K562 (cell line): ENCODE data around the gene ICAM2. TPM values are rescaled to one million over a fixed set of nuclear protein-coding genes. Genes with fewer than 3 reads are reported as not detected.

Experiments used
- ATAC-seq: fragments of 200-7000 bp; cut with Tn5 transposase; 3 replicates; pipeline ENCODE4 v1.9.1; 2020; ENCODE audit warnings: moderate library complexity
- BruUV-seq: library from RNA; stranded (reverse); fragments of 400-500 nt; replicated peaks from 2 replicates; lab custom pipeline; 2021; lab: Mats Ljungman, UMichigan
- CTCF ChIA-PET: fragments of 300-600 bp; formaldehyde crosslinking; extraction: SDS; loops from one replicate; lab custom pipeline; 2021; ENCODE audit warnings: low intra/inter-chr PET ratio; lab: Yijun Ruan, JAX
- POLR2A ChIA-PET: fragments of 300-600, 350-650 bp; sonication (Branson Sonifier 250); formaldehyde crosslinking; extraction: SDS; loops from one replicate; lab custom pipeline; 2021; ENCODE audit warnings: antibody characterized with exemption, inconsistent platforms; lab: Yijun Ruan, JAX
- DNase-seq, 4 experiments: peaks; one replicate each; pipeline versions ENCODE4 v3.0.0 to v3.0.0-alpha.2; 2011 to 2018; ENCODE audit warnings: low spot score in 3 of 4, mixed read lengths in 3 of 4; ENCODE audit errors: extremely low read depth in 1 of 4
- FAIRE-seq: peaks from 2 replicates; lab custom pipeline; 2011; peaks lifted over from hg19 to GRCh38; lab: Jason Lieb, UNC
- H2AFZ ChIP-seq: 2 replicates; pipeline ENCODE4 v1.6.0; 2011; ENCODE audit warnings: low read depth, low read length, control low read depth, inconsistent platforms
- H3K27ac ChIP-seq: fragments of 200-600 bp; 3 replicates; pipeline ENCODE4 v1.8.0; 2011; ENCODE audit warnings: low read depth, mild to moderate bottlenecking, control low read depth, inconsistent platforms, low read length, moderate library complexity, mixed read lengths; ENCODE audit errors: extremely low read depth
- H3K27me3 ChIP-seq, 2 experiments: fragments of 300-600 bp in 1 of 2; 2 replicates in 1 of 2; 3 replicates in 1 of 2; pipeline versions ENCODE4 v1.6.0 to v1.8.0; 2011; ENCODE audit warnings: inconsistent platforms in 2 of 2, low read length in 2 of 2, mild to moderate bottlenecking in 1 of 2, mixed read lengths in 1 of 2, moderate library complexity in 1 of 2; ENCODE audit not compliant: control insufficient read depth in 2 of 2, insufficient read depth in 2 of 2
- H3K36me3 ChIP-seq: fragments of 300-600 bp; 3 replicates; pipeline ENCODE4 v1.8.0; 2011; ENCODE audit warnings: mild to moderate bottlenecking, low read length, inconsistent platforms; ENCODE audit not compliant: control insufficient read depth, insufficient read depth
- H3K4me1 ChIP-seq, 2 experiments: fragments of 200-600 bp in 1 of 2; replicated peaks in 1 of 2; 2 replicates in 1 of 2; 3 replicates in 1 of 2; pipeline versions ENCODE4 v1.5.1 to v1.8.0; 2011; ENCODE audit warnings: inconsistent platforms in 2 of 2, low read length in 2 of 2, mild to moderate bottlenecking in 1 of 2, mixed read lengths in 1 of 2, moderate library complexity in 1 of 2; ENCODE audit not compliant: control insufficient read depth in 2 of 2, insufficient read depth in 2 of 2
- H3K4me2 ChIP-seq: 2 replicates; pipeline ENCODE4 v1.6.1; 2011; ENCODE audit warnings: low read length, control low read depth, inconsistent platforms, mixed read lengths; ENCODE audit not compliant: insufficient read depth
- H3K4me3 ChIP-seq: fragments of 200-600 bp; sonication (generic), shearing (Covaris generic); 2 replicates; pipeline ENCODE4 v1.5.1; 2016; ENCODE audit warnings: control low read depth, inconsistent platforms
- H3K79me2 ChIP-seq: fragments of 200-600 bp; 3 replicates; pipeline ENCODE4 v1.8.0; 2011; ENCODE audit warnings: low read length, inconsistent platforms; ENCODE audit not compliant: control insufficient read depth, insufficient read depth
- H3K9ac ChIP-seq, 2 experiments: 2 replicates each; pipeline versions ENCODE4 v1.6.0 to v1.6.1; 2011; ENCODE audit warnings: low read depth in 2 of 2, low read length in 2 of 2, control low read depth in 1 of 2, inconsistent platforms in 1 of 2, mild to moderate bottlenecking in 1 of 2, mixed read lengths in 1 of 2; ENCODE audit not compliant: insufficient read depth in 1 of 2
- H3K9me1 ChIP-seq: one replicate; pipeline ENCODE4 v1.6.0; 2011; ENCODE audit warnings: inconsistent platforms, mild to moderate bottlenecking, low read length, moderate library complexity; ENCODE audit not compliant: control insufficient read depth, insufficient read depth
- H3K9me3 ChIP-seq: replicated peaks from 2 replicates; pipeline ENCODE4 v1.5.1; 2011; ENCODE audit warnings: low read depth, low read length, inconsistent platforms; ENCODE audit not compliant: control insufficient read depth, insufficient read depth
- H4K20me1 ChIP-seq: replicated peaks from 2 replicates; pipeline ENCODE4 v1.6.1; 2011; ENCODE audit warnings: low read length, inconsistent platforms, mixed read lengths; ENCODE audit not compliant: control insufficient read depth, insufficient read depth
- CREB3 ChIP-seq: fragments of 450-650 bp; conservative IDR thresholded peaks from 2 replicates; pipeline ENCODE4 v1.6.1; 2016; ENCODE audit warnings: missing genetic modification characterization, low read depth, mild to moderate bottlenecking, missing compliant biosample characterization, moderate library complexity
- MGA ChIP-seq: fragments of 450-650 bp; IDR thresholded peaks from 2 replicates; pipeline ENCODE4 v1.6.1; 2016; ENCODE audit warnings: mild to moderate bottlenecking, moderate library complexity
- TSHZ1 ChIP-seq: fragments of 250-450 bp; sonication (Bioruptor Pico); IDR thresholded peaks from 2 replicates; pipeline ENCODE4 v1.4.0; 2020; ENCODE audit warnings: mild to moderate bottlenecking, moderate library complexity
- ZNF212 ChIP-seq: fragments of 450-650 bp; formaldehyde crosslinking; IDR thresholded peaks from 2 replicates; pipeline ENCODE4 v1.4.0; 2020; ENCODE audit warnings: mild to moderate bottlenecking
- ZNF57 ChIP-seq: fragments of 450-650 bp; formaldehyde crosslinking; IDR thresholded peaks from 2 replicates; pipeline ENCODE4 v1.4.0; 2020; ENCODE audit warnings: mild to moderate bottlenecking, moderate library complexity
- ZNF830 ChIP-seq: fragments of 250-450 bp; sonication (Bioruptor Pico); IDR thresholded peaks from 2 replicates; pipeline ENCODE4 v1.5.0; 2021; ENCODE audit warnings: mild to moderate bottlenecking
- WGBS: fragments of 100-300 bp; shearing (Covaris generic); methylation state at CpG from one replicate; pipeline ENCODE4 v1.1.6; 2016; ENCODE audit warnings: low coverage, mixed read lengths; ENCODE audit not compliant: insufficient coverage; ENCODE audit errors: missing lambda C conversion rate; 5-methylcytosine and 5-hydroxymethylcytosine counted together
- in situ Hi-C: fragments of 300-500 bp; cut with MboI; formaldehyde crosslinking; loops from 4 replicates; pipeline ENCODE4 v1.15.0; 2018; ENCODE audit warnings: inconsistent platforms, mixed read lengths
- intact Hi-C: fragments of 100-400 bp; cut with micrococcal nuclease; formaldehyde crosslinking; loops from 2 replicates; pipeline ENCODE4 v1.14.2; 2022
- polyA plus RNA-seq, 8 experiments: library from polyadenylated mRNA; depleted of rRNA in 4 of 8; stranded (reverse) in 5 of 8; unstranded in 3 of 8; fragments of >200 nt; fragmentation: Nextera tagmentation in 2 of 8; fragmentation: Illumina TruSeq in 1 of 8; extraction: Ambion mirVana in 2 of 8; extraction: Trizol in 1 of 8; gene quantifications; 2 replicates each; pipeline versions ENCODE4 v1.2.1 to v1.2.3, GENCODE V29; 2011 to 2014; ENCODE audit warnings: inconsistent platforms in 1 of 8, missing spikeins in 1 of 8
- total RNA-seq, 7 experiments: library from RNA; depleted of rRNA in 6 of 7; stranded (reverse); fragments of >200 nt in 6 of 7; fragmentation: Illumina TruSeq in 2 of 7; extraction: Trizol in 2 of 7; gene quantifications; 2 replicates each; pipeline versions ENCODE4 v1.2.1 to v1.2.3, GENCODE V29; 2011 to 2021; ENCODE audit warnings: low replicate concordance in 1 of 7

The ICAM2 gene
- total and polyA plus RNA-seq, 9 of the 15 experiments (the other 6 are each of a cell fraction or from before 2014, with no cell fraction given), result 37.9 to 89.4 (median 60.6) TPM

GRCh38 chr17:63969278-63969677, 51.2 kb downstream of the ICAM2 start:
- intact Hi-C loops, result no loop called here
- TF ChIP-seq TSHZ1 (CRISPR knock-in tag), result no peak
- TF ChIP-seq CREB3, result no peak
- TF ChIP-seq ZNF57, result no peak
- no peak for TF ChIP-seq ZNF212
- no peak for TF ChIP-seq MGA
- no peak for TF ChIP-seq ZNF830 (CRISPR knock-in tag)

More at GRCh38 chr17:63969278-63969677, 51.2 kb downstream of the ICAM2 start:
- in situ Hi-C loops, result no loop called here
- Histone ChIP-seq H3K9me3 (no peaks in the 10 kb centered on the region), H3K4me3 (no peak overlapping the region), H3K27me3 (peaks cover 2 to 40% of the 10 kb centered on the region in 2 experiments; a peak in 4 of 5 replicates), H3K36me3 (no peaks in the 10 kb centered on the region), H3K4me2 (no peak overlapping the region), H3K4me1 (peaks cover 5 to 21% of the 10 kb centered on the region in 2 experiments; a peak in 4 of 5 replicates), H2AFZ (no peak overlapping the region), H4K20me1 (no peaks in the 10 kb centered on the region), H3K9me1 (no peaks in the 10 kb centered on the region), H3K27ac (no peak overlapping the region), H3K79me2 (no peaks in the 10 kb centered on the region), H3K9ac (no peak overlapping the region)
- DNase-seq (no peak), FAIRE-seq (no peak), ATAC-seq (no peak)
- ChIA-PET CTCF (no interaction called here), POLR2A (interaction anchor here (1.6 kb wide), 1 partner anchor 11 kb away, joined by 5 read pairs; no protein-coding TSS in a partner anchor)
- no TSS peak for BruUV-seq
- WGBS, result 30% methylated on average over 9 of the region's 10 CpGs
